NOMO-1 (cell line): ENCODE data around the gene STX18.

Experiments
- DNase-seq, 2 experiments: peaks; one replicate each; lab custom pipeline; 2025; ENCODE audit not compliant: unreplicated experiment in 2 of 2; lab: John Stamatoyannopoulos, UW

STX18 gene

GRCh38 chr4:4387531-4388310, 154.1 kb downstream of the STX18 start:
- DNase-seq: no peak

- DNase-seq: no peak
Measured at GRCh38 chr4:4386736-4387392, 155.0 kb downstream of the STX18 start, which contains the start of gene NSG1. Gene NSG1 (plus strand): TSS chr4:4387102. CDS start chr4:4387630, 528 bp downstream.

DNA sequence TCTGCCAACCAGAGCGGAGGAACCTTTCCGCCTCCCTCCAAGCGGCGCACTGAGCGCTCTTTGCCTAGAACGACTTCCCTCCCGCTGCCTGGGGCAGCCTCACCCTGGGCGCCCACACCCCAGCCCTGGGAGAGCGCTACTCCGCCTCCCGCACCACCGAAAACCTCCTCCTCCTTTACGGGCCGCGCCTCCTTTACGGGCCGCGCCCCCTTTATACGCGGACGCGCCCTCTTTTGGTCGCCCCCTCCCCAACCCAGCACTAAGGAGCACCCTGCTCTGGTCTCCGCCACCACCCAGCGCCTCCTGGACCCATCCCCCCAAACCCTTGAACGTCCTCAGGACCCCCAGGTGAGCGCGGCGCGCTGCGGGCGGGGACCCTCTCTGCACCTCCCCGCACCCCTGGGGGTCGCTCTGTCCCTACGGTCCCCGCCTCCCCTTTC, 155.5 kb downstream of the STX18 start:
- DNase-seq: no peak

GRCh38 chr4:4385729-4386295, 156.0 kb downstream of the STX18 start:
- DNase-seq: no peak

- no peak for DNase-seq
Measured at GRCh38 chr4:4384837-4385236, 157.0 kb downstream of the STX18 start.

DNA sequence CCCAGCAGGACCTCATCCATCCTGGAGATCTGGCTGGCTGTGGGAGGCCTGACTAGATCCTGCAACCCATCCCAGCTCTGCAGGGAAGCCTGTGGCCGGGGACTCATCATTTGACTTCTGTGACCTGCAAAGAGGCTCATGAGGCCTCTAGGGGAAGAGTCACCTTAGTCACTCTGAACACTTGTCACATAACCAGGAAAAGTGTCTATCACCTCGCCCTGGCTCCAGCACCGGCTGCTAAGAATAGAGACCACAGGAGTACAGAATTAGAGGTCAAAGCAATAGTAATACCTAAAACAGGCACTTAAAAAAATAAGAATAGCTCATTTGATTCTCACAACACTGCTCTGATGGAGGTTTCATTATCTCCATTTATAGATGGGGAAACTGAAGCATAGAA, 158.8 kb downstream of the STX18 start:
- no peak for DNase-seq

GRCh38 chr4:4379540-4380087, 162.2 kb downstream of the STX18 start:
- DNase-seq: no peak

DNA sequence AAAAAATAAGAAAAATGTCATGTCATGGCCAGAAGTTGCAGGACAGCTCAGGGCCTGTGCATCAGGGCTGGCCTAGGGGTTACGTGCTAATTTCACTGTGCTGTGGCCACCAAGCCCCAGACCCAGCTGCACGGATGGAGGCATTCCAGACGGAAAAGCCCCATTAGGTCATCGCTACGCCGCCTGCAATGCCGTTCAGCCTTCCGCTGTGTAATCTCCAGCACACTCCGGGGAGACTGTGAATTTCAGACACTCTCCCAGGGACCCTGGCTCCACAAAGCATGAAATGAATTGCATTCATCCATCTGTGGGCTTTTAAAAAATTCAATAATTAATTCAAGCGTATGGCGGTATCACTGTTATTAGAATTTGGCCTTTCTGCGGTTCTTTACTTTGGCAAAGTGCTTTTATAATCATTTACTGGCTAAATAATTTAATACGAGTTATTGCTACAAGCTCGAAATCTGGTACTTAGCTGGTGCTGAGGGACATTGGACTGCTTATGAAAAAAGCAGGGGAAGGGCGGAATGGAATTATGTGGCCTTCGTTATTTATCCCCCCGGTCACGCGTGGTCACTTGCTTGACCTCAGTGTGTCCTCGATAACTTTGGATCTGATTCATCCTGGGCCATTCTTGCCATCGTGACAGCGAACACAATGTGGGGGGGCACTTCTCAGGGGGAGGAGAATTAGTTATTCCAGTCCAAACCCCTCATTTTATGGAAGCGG, 164.0 kb downstream of the STX18 start:
- no peak for DNase-seq

DNA sequence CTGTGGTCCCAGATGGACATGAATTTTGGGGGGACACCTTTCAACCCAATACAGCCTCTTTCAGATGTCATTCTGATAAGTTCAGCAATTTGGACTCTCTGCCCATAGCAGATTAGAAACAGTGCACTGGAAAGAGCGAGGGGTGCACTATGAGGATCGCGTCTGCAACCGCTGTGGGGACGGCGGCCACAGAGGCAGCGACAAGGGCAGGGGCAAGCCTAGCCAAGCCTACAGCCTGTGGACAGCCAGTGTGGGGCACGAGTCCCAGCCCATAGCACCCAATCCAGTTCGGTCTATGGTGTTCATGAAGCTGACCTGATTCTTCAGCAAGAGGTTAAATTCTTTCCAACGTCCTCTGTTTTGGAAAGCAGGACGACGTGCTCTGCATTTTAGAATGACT, 164.7 kb downstream of the STX18 start:
- DNase-seq: no peak

- no peak for DNase-seq
Measured at GRCh38 chr4:4376074-4376473, 165.8 kb downstream of the STX18 start.

DNA sequence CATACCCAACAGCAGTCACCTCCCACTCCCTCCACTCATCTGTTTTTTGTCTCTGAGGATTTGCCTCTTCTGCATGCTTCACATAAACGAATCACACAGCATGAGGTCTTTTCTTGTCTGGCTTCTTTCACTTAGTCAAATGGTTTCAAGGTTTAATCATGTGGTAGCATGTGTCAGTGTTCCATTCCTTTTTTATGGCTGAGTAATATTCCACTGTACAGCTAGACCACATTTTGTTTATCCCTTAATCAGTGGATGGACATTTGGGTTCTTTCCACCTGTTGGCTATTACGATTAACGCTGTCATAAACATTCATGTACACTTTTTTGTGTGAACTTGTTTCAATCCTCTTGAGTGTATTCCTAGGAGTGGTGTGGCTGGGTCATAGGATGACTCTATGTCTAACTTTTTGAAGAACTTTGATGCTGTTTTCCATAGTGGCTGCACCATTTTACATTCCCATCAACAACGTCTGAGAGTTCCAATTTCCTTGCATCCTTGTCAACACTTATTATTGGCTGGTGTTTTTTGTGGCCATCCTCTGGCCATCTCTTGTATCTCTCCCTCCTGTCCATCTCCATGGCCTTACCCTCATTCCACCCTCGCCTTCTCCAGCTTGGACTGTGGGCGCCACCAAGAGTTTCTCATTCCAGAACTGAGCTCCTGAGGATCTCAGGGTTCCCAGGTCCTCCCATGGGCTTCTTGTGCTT, 167.3 kb downstream of the STX18 start:
- DNase-seq: no peak
